C4-2B (cell line): ENCODE results near the gene DNAJA1.

ENCODE experiments used
- H3K27ac ChIP-seq: fragments of 450-650 bp; 2 replicates; pipeline ENCODE4 v1.5.1; 2017
- ZFX ChIP-seq: fragments of 450-650 bp; IDR thresholded peaks from 2 replicates; pipeline ENCODE4 v1.6.1; 2017
- TF ChIP-seq, protein P1 (sequence below): fragments of 450-650 bp; conservative IDR thresholded peaks from 2 replicates; pipeline ENCODE4 v1.5.1; 2017; ENCODE audit warnings: mild to moderate bottlenecking

DNAJA1 gene

DNA sequence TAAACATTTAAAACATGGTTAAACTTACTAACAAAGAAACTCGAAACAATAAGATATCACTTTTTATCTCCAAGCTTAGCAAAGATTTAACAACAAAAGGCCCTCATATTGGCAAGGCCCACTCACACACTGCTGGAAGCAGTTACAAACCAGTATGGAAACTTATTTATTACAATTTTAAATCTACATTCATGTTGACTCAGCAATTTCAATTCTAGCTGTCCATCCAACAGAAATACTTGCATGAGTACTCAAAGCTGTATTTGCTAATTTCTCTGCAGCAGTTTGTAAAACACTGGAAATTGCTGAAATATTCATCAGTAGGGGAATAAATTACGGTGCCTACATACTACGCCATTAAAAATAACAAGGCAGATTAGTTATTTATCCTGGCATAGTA, 2.8 kb upstream of the DNAJA1 start:
- no peak overlapping the region for H3K27ac ChIP-seq
- TF ChIP-seq ZFX: no peak
- TF ChIP-seq, protein P1, sequence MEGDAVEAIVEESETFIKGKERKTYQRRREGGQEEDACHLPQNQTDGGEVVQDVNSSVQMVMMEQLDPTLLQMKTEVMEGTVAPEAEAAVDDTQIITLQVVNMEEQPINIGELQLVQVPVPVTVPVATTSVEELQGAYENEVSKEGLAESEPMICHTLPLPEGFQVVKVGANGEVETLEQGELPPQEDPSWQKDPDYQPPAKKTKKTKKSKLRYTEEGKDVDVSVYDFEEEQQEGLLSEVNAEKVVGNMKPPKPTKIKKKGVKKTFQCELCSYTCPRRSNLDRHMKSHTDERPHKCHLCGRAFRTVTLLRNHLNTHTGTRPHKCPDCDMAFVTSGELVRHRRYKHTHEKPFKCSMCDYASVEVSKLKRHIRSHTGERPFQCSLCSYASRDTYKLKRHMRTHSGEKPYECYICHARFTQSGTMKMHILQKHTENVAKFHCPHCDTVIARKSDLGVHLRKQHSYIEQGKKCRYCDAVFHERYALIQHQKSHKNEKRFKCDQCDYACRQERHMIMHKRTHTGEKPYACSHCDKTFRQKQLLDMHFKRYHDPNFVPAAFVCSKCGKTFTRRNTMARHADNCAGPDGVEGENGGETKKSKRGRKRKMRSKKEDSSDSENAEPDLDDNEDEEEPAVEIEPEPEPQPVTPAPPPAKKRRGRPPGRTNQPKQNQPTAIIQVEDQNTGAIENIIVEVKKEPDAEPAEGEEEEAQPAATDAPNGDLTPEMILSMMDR: no peak

GRCh38 chr9:33022755-33023154, 2.3 kb upstream of the DNAJA1 start:
- TF ChIP-seq, protein P1: no peak
- TF ChIP-seq ZFX: no peak
- H3K27ac ChIP-seq: peak overlapping the region; percentile 3; the same call in 1 of the 2 replicates

GRCh38 chr9:33023661-33024060, 1.4 kb upstream of the DNAJA1 start:
- H3K27ac ChIP-seq: peak overlapping the region; percentile 99
- TF ChIP-seq ZFX: no peak
- TF ChIP-seq, protein P1: no peak

GRCh38 chr9:33024126-33024965, 727 bp upstream of the DNAJA1 start:
- H3K27ac ChIP-seq: peak overlapping the region; percentile 99
- no peak for TF ChIP-seq ZFX
- TF ChIP-seq, protein P1: no peak

GRCh38 chr9:33025572-33026342, 684 bp downstream of the DNAJA1 start:
- TF ChIP-seq, protein P1: no peak
- TF ChIP-seq ZFX: no peak
- H3K27ac ChIP-seq: peak overlapping the region; percentile 99

GRCh38 chr9:33029231-33029786, 4.2 kb downstream of the DNAJA1 start:
- no peak overlapping the region for H3K27ac ChIP-seq
- TF ChIP-seq, protein P1: no peak
- no peak for TF ChIP-seq ZFX

DNA sequence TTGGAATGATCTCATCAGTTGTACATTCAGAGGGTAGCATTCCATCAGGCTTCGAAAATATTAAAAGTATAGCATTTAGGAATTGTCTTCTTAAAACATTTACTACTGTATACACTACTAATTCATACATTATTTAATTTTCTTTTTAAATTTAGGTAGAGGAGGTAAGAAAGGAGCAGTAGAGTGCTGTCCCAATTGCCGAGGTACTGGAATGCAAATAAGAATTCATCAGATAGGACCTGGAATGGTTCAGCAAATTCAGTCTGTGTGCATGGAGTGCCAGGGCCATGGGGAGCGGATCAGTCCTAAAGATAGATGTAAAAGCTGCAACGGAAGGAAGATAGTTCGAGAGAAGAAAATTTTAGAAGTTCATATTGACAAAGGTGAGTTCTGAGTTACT, 5.2 kb downstream of the DNAJA1 start:
- TF ChIP-seq, protein P1: no peak
- TF ChIP-seq ZFX: no peak
- H3K27ac ChIP-seq: no peak overlapping the region
